Loucy (cell line): ENCODE data around the gene HOXC12.
A peak's percentile ranks its signal among the peaks of the same experiment; 100 is the strongest.

Source experiments
- H2AFZ ChIP-seq: fragments of 200-600 bp; sonication (generic); 2 replicates; pipeline ENCODE4 v1.6.0; 2016; ENCODE audit warnings: antibody characterized with exemption, mild to moderate bottlenecking, low read length, moderate library complexity
- H3F3A ChIP-seq: fragments of 200-600 bp; 2 replicates; pipeline ENCODE4 v1.6.0; 2016; ENCODE audit warnings: antibody characterized with exemption, low read depth, mild to moderate bottlenecking
- H3K27me3 ChIP-seq: fragments of 200-600 bp; sonication (generic); 2 replicates; pipeline ENCODE4 v1.6.1; 2014; ENCODE audit warnings: low read length, mild to moderate bottlenecking; ENCODE audit not compliant: insufficient read depth, poor library complexity, severe bottlenecking
- H3K36me3 ChIP-seq: fragments of 200-600 bp; sonication (generic); 2 replicates; pipeline ENCODE4 v1.6.1; 2016; ENCODE audit warnings: low read length; ENCODE audit not compliant: insufficient read depth
- H3K4me1 ChIP-seq: fragments of 200-600 bp; sonication (generic); 2 replicates; pipeline ENCODE4 v1.5.1; 2014; ENCODE audit warnings: low read length, mild to moderate bottlenecking; ENCODE audit not compliant: insufficient read depth, poor library complexity, severe bottlenecking
- H3K4me2 ChIP-seq: fragments of 200-600 bp; sonication (generic); 2 replicates; pipeline ENCODE4 v1.6.0; 2014; ENCODE audit warnings: antibody characterized with exemption, low read length, low read depth, mild to moderate bottlenecking; ENCODE audit not compliant: poor library complexity, severe bottlenecking
- H3K4me3 ChIP-seq: fragments of 200-600 bp; sonication (generic); 2 replicates; pipeline ENCODE4 v1.5.1; 2014; ENCODE audit warnings: low read length, mild to moderate bottlenecking, mixed read lengths; ENCODE audit not compliant: poor library complexity, severe bottlenecking
- H3K79me2 ChIP-seq: fragments of 200-600 bp; sonication (generic); 2 replicates; pipeline ENCODE4 v1.6.1; 2014; ENCODE audit warnings: low read length; ENCODE audit not compliant: insufficient read depth
- H3K9ac ChIP-seq: fragments of 200-600 bp; sonication (generic); 2 replicates; pipeline ENCODE4 v1.6.0; 2014; ENCODE audit warnings: mild to moderate bottlenecking, low read depth, low read length, moderate library complexity; ENCODE audit not compliant: poor library complexity, severe bottlenecking
- H3K9me2 ChIP-seq: fragments of 200-600 bp; sonication (generic); replicated peaks from 2 replicates; pipeline ENCODE4 v1.6.1; 2016; ENCODE audit warnings: low read depth, low read length, mixed read lengths
- H3K9me3 ChIP-seq: fragments of 200-600 bp; sonication (generic); 2 replicates; pipeline ENCODE4 v1.6.1; 2014; ENCODE audit warnings: mild to moderate bottlenecking, antibody characterized with exemption, low read length, low read depth; ENCODE audit not compliant: insufficient read depth
- H4K20me1 ChIP-seq: fragments of 200-600 bp; sonication (generic); 2 replicates; pipeline ENCODE4 v1.6.0; 2014; ENCODE audit warnings: antibody characterized with exemption, low read length, mild to moderate bottlenecking; ENCODE audit not compliant: insufficient read depth, poor library complexity, severe bottlenecking
- CTCF ChIP-seq: fragments of 200-600 bp; sonication (generic); conservative IDR thresholded peaks from 2 replicates; pipeline ENCODE4 v1.5.1; 2014; ENCODE audit warnings: mild to moderate bottlenecking, antibody characterized with exemption, low read length
- EZH2phosphoT487 ChIP-seq: fragments of 200-600 bp; IDR thresholded peaks from 2 replicates; pipeline ENCODE4 v1.6.1; 2018; ENCODE audit warnings: antibody characterized with exemption, mild to moderate bottlenecking, moderate library complexity, borderline replicate concordance

The HOXC12 gene

DNA sequence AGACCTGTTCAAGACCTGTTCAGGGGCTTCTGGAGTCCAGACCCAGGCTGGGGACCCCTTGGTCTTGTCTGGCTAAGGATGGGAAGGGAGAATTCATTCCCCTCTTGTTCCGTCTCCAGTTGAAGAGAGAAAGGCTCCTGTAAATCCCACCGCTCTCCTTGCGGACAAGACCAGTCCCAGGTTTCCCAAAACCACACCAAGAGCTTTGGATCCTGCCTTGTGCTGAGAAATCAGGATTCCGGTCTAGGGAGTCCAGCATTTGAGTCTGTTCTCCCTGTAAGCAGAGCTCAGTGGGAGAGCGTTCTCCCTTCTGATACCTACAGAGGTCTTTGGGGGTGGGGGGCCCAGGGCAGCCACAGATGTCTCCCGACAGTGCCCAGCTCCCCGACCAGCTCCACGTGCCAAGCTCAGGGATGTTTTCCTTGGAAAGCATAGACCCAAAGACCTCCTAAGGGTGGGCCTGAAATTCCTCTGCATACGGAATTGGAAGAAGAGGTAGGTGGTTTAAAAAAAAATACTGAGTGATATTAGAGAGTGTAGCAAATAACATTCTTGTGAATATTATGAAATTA lies 14.2 kb upstream of the HOXC12 start:
- H3K9me3 ChIP-seq: no peaks in the 10 kb centered on the region
- no peaks in the 10 kb centered on the region for H3K27me3 ChIP-seq
- H3K9ac ChIP-seq: no peak overlapping the region
- no peaks in the 10 kb centered on the region for H4K20me1 ChIP-seq
- H3K4me2 ChIP-seq: no peak overlapping the region
- H3K9me2 ChIP-seq: no peaks in the 10 kb centered on the region
- TF ChIP-seq CTCF: no peak
- TF ChIP-seq EZH2phosphoT487: no peak
- H3K79me2 ChIP-seq: no peaks in the 10 kb centered on the region
- no peak overlapping the region for H3K4me3 ChIP-seq
- H3F3A ChIP-seq: no peaks in the 10 kb centered on the region
- H3K36me3 ChIP-seq: no peaks in the 10 kb centered on the region
- H2AFZ ChIP-seq: no peak overlapping the region
- peaks cover 10% of the 10 kb centered on the region for H3K4me1 ChIP-seq

- Histone ChIP-seq H3K27me3 (no peaks in the 10 kb centered on the region), H3K9ac (no peak overlapping the region), H3K4me1 (peaks cover 10% of the 10 kb centered on the region), H3K79me2 (no peaks in the 10 kb centered on the region), H2AFZ (no peak overlapping the region), H3K4me3 (no peak overlapping the region), H3K9me3 (no peaks in the 10 kb centered on the region), H3K36me3 (no peaks in the 10 kb centered on the region), H4K20me1 (no peaks in the 10 kb centered on the region), H3F3A (no peaks in the 10 kb centered on the region), H3K4me2 (peak overlapping the region; percentile 33), H3K9me2 (no peaks in the 10 kb centered on the region)
- TF ChIP-seq EZH2phosphoT487 (no peak), CTCF (no peak)
These were observed 13.5 kb upstream of the HOXC12 start for GRCh38 chr12:53941187-53941586.

DNA sequence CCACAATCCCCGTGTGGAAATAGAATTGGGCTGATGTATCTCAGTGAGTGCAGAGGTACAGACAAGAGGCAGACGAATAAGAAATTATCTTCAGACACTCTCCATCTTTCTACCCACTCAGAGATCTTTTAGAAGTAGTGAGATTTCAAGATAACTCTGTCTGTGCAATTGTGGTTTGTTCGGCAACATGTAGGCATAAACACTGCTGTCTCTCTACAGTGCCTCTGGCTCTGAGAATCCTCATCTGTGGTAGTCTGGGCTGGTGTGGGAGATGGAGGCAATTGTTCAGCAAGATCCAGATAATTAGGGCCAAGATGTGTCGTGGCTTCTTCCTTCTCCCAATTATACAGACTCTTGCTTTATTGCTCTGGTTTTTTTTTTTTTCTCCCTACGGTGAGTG lies 13.0 kb upstream of the HOXC12 start:
- Histone ChIP-seq H3K27me3 (no peaks in the 10 kb centered on the region), H3K4me2 (peak overlapping the region; percentile 33), H3F3A (no peaks in the 10 kb centered on the region), H3K9me2 (no peaks in the 10 kb centered on the region), H3K4me3 (no peak overlapping the region), H3K4me1 (peaks cover 10% of the 10 kb centered on the region), H3K9ac (no peak overlapping the region), H3K36me3 (no peaks in the 10 kb centered on the region), H3K9me3 (no peaks in the 10 kb centered on the region), H4K20me1 (no peaks in the 10 kb centered on the region), H3K79me2 (no peaks in the 10 kb centered on the region), H2AFZ (no peak overlapping the region)
- TF ChIP-seq EZH2phosphoT487 (no peak), CTCF (no peak)
